ENCODE measurements around the gene WRNIP1. TPM values are rescaled to one million over a fixed set of nuclear protein-coding genes. Genes with fewer than 3 reads are reported as not detected.

WRNIP1 gene
- total RNA-seq, 1 donor from 2014 or later = 34.6 TPM

DNA sequence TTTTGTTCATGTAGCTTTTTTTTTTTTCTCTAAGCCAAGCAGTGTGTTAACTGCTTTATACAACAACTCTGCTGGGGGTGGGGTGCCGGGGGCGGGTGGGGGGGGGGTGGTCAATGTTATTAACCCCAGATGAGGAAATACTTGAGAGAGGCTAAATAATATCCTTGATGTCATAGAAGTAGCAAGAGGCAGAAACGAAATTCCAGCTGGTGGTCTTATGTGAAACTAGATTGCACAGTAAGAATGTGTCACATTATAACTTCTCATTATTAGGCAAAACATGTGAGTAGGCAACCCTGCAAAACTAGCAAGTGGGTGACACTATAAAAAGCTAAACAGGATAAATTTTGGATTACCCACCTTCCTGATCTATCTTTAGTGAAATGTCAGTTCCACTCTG, 27.3 kb upstream of the WRNIP1 start:
- Mint-ChIP-seq H3K36me3 (ENCODE audit: low read depth) (no peaks in the 10 kb centered on the region), H3K27me3 (ENCODE audit: low read depth) (no peaks in the 10 kb centered on the region), H3K4me1 (ENCODE audit: low read depth) (peaks cover 21% of the 10 kb centered on the region), H3K4me3 (ENCODE audit: unreplicated experiment) (no peak overlapping the region), H3K9me3 (ENCODE audit: low read depth) (no peaks in the 10 kb centered on the region), H3K27ac (ENCODE audit: unreplicated experiment) (no peak overlapping the region)
- no peak for DNase-seq (ENCODE audit: low spot score)
- TF ChIP-seq, protein P1, sequence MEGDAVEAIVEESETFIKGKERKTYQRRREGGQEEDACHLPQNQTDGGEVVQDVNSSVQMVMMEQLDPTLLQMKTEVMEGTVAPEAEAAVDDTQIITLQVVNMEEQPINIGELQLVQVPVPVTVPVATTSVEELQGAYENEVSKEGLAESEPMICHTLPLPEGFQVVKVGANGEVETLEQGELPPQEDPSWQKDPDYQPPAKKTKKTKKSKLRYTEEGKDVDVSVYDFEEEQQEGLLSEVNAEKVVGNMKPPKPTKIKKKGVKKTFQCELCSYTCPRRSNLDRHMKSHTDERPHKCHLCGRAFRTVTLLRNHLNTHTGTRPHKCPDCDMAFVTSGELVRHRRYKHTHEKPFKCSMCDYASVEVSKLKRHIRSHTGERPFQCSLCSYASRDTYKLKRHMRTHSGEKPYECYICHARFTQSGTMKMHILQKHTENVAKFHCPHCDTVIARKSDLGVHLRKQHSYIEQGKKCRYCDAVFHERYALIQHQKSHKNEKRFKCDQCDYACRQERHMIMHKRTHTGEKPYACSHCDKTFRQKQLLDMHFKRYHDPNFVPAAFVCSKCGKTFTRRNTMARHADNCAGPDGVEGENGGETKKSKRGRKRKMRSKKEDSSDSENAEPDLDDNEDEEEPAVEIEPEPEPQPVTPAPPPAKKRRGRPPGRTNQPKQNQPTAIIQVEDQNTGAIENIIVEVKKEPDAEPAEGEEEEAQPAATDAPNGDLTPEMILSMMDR (IDR thresholded peaks at IDR 0.05) = no peak

DNA sequence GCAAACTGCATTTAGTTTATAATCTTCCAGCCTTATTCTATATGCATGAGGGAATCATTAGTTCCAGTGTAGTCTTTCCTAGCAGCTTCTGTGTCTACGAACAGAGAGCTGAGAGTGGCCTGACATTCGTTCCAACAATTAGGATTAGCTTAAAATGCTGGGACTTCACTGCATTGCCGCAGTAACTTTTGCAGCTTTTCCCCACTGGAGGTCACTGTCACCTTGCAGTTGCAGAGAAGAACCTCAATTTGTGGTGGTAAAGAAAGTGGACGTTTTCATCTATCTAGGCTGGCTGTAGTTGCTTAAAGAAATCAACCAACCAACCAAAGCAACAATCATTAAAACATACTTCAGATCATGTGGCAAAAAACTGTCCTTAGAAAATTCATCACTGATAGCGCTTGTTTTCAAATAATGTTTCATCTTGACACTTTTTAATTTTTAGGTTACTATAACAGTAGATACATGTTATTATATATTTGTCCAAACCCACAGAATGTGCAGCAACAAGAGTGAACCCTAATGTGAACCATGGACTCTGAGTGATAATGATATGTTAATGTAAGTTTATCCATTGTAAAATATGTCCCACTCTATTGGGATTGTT, 26.7 kb upstream of the WRNIP1 start:
- TF ChIP-seq, protein P1 (IDR thresholded peaks at IDR 0.05) = peak; percentile 90
- Mint-ChIP-seq H3K4me1 (ENCODE audit: low read depth) (peaks cover 21% of the 10 kb centered on the region), H3K27ac (ENCODE audit: unreplicated experiment) (no peak overlapping the region), H3K4me3 (ENCODE audit: unreplicated experiment) (no peak overlapping the region), H3K36me3 (ENCODE audit: low read depth) (no peaks in the 10 kb centered on the region), H3K27me3 (ENCODE audit: low read depth) (no peaks in the 10 kb centered on the region), H3K9me3 (ENCODE audit: low read depth) (no peaks in the 10 kb centered on the region)
- no peak for DNase-seq (ENCODE audit: low spot score)

DNA sequence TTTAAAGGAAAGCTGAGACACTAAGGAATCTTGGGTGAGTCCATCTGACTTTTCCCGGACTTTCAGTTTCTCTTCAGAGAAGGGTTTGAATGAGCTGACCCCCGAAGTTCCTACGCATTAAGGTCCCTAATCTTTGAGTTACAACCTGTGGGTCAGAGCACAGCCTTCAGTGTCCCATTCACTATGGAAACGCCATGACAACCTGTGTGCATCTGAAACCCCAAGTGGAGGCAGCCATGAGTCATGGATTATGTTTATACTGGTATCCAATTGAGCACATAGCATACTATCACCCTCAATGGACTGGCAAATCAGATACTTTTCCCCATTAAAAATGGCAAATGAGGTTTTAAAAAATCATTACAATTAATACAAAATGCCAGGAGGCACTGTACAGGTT, 25.9 kb upstream of the WRNIP1 start:
- TF ChIP-seq, protein P1 (IDR thresholded peaks at IDR 0.05) = no peak
- no peak overlapping the region for H3K4me3 Mint-ChIP-seq (ENCODE audit: unreplicated experiment)
- H3K27ac Mint-ChIP-seq (ENCODE audit: unreplicated experiment) = no peak overlapping the region
- H3K4me1 Mint-ChIP-seq (ENCODE audit: low read depth) = peaks cover 30% of the 10 kb centered on the region
- no peaks in the 10 kb centered on the region for H3K27me3 Mint-ChIP-seq (ENCODE audit: low read depth)
- no peak for DNase-seq (ENCODE audit: low spot score)
- no peaks in the 10 kb centered on the region for H3K9me3 Mint-ChIP-seq (ENCODE audit: low read depth)
- no peaks in the 10 kb centered on the region for H3K36me3 Mint-ChIP-seq (ENCODE audit: low read depth)

DNA sequence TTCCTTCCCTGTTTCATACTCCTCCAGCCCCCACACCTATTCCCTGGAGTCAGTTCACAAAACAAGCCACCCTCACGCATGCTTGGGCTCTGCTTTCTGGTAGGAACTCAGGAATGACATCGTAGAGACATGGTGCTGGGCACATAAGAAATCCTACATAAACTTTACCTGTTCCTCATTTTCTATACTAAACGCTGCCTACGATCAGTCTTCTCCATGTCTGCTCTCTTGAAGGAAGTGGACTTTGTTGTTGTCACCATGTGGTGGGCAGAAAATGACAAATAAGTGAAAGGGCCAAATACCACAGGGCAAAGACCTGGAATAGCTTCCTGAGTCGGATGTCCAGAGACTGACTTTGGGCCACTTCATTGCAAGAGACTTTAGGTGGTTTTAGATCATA, 24.6 kb upstream of the WRNIP1 start:
- Mint-ChIP-seq H3K4me1 (ENCODE audit: low read depth) (peaks cover 37% of the 10 kb centered on the region), H3K27ac (ENCODE audit: unreplicated experiment) (no peak overlapping the region), H3K36me3 (ENCODE audit: low read depth) (no peaks in the 10 kb centered on the region), H3K4me3 (ENCODE audit: unreplicated experiment) (no peak overlapping the region), H3K9me3 (ENCODE audit: low read depth) (no peaks in the 10 kb centered on the region), H3K27me3 (ENCODE audit: low read depth) (no peaks in the 10 kb centered on the region)
- TF ChIP-seq, protein P1 (IDR thresholded peaks at IDR 0.05) = no peak
- DNase-seq (ENCODE audit: low spot score) = no peak

DNA sequence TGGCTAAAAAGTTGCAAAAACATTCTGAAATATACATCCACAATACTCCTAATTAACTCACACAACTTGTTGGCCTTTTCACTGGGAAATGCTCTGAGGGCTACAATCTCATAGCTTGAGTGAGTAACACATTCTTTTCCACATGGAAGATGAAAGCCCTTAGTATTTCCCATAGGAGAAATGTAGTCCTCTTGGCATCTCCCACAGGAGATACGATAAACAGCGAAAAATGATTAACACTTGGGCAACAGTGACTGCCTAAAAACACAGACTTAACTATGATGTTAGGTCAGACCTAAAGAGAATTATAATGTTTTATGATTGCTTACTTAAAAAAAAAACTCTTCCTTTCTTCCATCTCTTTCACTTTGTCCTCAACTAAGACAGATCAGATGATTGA, 23.4 kb upstream of the WRNIP1 start:
- Mint-ChIP-seq H3K4me3 (ENCODE audit: unreplicated experiment) (no peak overlapping the region), H3K27me3 (ENCODE audit: low read depth) (no peaks in the 10 kb centered on the region), H3K4me1 (ENCODE audit: low read depth) (peaks cover 47% of the 10 kb centered on the region), H3K27ac (ENCODE audit: unreplicated experiment) (no peak overlapping the region), H3K36me3 (ENCODE audit: low read depth) (no peaks in the 10 kb centered on the region), H3K9me3 (ENCODE audit: low read depth) (no peaks in the 10 kb centered on the region)
- DNase-seq (ENCODE audit: low spot score) = no peak
- TF ChIP-seq, protein P1 (IDR thresholded peaks at IDR 0.05) = no peak
